ENCODE results near the gene CCDC74B.
"Not testable (repeated sequence)": the region's sequence is repeated elsewhere in the genome, so short reads cannot be mapped to it uniquely, and the experiment has no call there.

Gene CCDC74B

DNA sequence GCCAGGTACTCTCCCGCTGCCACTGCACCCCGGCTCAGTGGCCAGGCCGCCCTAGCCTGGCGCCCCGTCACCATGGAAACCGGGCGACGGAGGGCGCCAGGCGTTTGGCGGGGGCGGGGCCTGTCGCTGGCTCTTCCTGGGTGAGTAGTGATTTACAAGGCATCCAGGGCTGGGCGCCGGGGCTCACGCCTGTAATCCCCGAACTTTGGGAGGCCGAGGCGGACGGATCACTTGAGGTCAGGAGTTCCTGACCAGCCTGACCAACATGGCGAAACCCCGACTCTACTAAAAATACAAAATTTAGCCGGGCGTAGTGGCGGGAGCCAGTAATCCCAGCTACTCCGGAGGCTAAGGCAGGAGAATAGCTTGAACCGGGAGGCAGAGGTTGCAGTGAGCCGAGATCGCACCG is at the start of gene CCDC74B:
Gene CCDC74B (minus strand): TSS at position 107 of the 409 bp plus-strand sequence. CDS start 116 bp downstream, outside the sequence.
- peak; percentile 65 for DNase-seq

DNA sequence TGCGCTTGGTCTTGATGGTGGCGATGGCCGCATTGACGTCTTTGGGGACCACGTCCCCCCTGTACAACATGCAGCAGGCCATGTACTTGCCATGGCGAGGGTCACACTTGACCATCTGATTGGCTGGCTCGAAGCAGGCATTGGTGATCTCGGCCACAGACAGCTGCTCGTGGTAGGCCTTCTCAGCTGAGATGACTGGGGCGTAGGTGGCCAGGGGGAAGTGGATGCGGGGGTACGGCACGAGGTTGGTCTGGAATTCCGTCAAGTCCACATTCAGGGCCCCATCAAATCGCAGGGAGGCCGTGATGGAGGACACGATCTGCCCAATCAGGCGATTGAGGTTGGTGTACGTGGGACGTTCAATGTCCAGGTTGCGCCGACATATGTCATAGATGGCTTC is 48.9 kb upstream of the CCDC74B start:
- not testable (repeated sequence) for DNase-seq

DNA sequence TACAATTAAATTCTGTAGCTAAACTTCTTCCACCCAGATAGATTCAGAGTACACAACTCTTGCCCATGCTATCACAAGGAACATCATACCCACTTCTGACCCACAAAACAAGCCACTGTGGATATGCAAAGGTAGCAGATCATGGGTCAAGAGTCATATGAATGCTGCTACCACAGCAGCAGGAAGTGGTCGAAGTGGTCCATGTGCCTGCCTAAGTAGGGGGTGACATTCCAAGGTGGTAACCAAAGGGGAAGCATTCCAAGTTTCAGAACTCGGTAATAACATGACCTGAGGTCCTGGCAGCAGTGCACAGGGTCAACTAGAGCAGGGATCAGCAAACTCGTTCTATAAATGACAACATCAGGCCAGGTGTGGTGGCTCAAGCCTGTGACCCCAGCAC is 47.5 kb upstream of the CCDC74B start:
- DNase-seq: not testable (repeated sequence)

DNA sequence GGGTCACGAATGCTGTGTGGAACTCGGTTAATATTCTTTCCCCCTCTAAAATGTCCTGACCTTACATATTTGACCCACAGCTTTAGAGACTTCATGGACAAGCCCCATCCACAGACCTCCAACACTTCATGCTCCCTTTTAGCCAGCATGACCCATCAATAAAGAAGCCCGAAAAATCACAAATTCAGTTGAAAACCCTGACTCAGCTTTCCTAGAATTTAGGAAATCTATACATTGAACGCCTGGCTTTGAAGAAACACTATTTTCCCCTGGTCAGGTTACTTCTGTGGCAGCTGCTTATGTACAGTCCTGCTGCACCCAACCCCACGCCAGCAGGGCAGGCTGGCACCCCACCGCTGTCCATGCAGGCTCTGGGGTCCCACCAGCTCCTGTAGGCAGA is 46.4 kb upstream of the CCDC74B start:
- not testable (repeated sequence) for DNase-seq

DNA sequence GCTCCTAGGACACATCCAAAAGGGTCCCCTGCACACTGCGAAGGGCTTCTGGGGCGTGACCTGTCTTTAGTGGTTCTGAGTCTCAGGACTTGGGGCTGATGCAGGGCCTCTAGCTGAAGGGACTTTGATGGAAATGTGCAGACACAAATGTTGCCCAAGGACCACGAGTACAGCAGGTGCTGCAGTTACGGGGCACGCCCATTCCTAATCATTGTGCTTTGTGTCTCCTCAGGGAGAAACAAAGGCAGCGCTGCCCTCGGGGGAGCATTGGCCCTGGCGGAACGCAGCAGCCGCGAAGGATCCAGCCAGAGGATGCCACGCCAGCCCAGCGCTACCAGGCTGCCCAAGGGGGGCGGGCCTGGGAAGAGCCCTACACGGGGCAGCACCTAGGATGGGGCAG is 45.3 kb upstream of the CCDC74B start:
- no peak for DNase-seq

DNA sequence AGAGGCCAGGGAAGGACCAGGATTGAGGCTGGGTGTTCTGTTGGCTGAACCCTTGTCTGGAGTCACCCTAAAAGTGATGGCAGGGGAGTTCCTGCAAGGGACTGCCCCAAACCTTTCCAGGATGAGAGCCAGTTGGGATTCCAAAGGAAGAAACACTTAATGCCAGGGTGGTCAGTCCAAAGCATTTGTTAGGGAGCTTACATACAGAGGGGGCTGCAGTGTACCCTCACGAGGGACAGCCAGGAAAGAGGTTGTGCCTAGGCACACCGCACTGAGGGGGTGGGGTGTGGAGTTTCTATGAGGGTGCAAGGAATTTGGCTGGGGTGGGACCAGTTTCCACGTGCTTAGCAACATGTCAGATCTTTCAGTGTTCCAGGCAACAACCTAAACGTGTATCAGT is 44.0 kb upstream of the CCDC74B start:
- DNase-seq: not testable (repeated sequence)

- DNase-seq: not testable (repeated sequence)
Measured at GRCh38 chr2:130187859-130188792, 43.2 kb upstream of the CCDC74B start.

GRCh38 chr2:130187268-130187667 is 42.4 kb upstream of the CCDC74B start:
- no peak for DNase-seq

DNA sequence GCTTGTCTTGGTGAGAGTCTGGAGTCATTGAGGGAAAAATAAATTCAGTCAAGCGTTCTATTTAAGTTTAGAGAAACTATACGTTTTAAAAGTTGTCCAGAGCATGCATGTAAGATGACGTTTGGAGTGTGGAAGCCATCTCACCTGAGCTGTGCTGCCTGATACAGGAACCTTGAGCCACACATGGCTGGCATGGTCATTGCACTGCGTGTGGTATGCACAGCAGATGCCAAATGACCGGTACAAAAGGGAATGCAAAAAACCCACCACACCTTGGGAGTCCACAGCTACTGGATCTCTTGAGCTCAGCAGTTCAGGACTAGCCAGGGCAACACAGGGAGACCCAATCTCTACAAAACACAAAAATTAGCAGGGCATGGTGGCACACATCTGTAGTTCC is 41.5 kb upstream of the CCDC74B start:
- DNase-seq: no peak

GRCh38 chr2:130185896-130186295 is 41.0 kb upstream of the CCDC74B start:
- no peak for DNase-seq

- no peak for DNase-seq
Measured at GRCh38 chr2:130185436-130185835, 40.5 kb upstream of the CCDC74B start.

GRCh38 chr2:130183512-130184373 is 38.8 kb upstream of the CCDC74B start:
- DNase-seq: no peak

- not testable (repeated sequence) for DNase-seq
Measured at GRCh38 chr2:130182826-130183511, 38.1 kb upstream of the CCDC74B start.

GRCh38 chr2:130181880-130182682 is 37.2 kb upstream of the CCDC74B start, which contains the start of gene MZT2B:
TSS of gene MZT2B (plus strand) at chr2:130182262. CDS start at chr2:130182283, 21 bp downstream.
- peak; percentile 48 for DNase-seq

DNA sequence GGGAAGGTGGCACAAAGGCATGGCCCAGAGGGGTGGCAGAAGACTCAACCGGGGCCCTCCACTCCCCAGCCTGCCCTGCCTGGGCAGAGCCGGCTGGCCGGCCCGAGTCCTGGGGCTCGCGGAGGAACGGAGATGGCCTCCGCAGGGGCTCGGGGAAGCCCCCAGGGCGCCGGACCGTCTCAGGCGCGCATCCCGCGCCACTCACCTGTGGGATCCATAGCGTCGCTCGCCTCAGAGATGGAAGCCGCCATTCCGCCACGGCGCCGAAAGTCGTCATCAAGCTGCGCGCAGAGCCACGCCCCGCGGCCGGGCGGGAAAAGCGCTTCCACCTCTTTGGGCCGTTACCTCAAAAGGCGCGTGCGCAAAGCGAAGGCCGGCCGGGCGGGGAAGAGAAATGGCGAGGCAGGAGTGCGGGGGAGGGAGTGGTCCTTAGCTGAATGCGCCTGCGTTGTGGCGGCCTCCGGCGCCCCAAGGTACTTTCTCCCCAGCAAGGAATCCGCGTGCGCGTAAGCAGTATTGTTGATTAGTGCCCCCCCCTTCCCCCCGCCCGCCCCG is 36.5 kb upstream of the CCDC74B start, which contains the start of gene SMPD4:
Gene SMPD4 (minus strand): TSS at position 278 of the 555 bp plus-strand sequence. CDS start 5,010 bp downstream, outside the sequence.
- DNase-seq: peak; percentile 88

DNA sequence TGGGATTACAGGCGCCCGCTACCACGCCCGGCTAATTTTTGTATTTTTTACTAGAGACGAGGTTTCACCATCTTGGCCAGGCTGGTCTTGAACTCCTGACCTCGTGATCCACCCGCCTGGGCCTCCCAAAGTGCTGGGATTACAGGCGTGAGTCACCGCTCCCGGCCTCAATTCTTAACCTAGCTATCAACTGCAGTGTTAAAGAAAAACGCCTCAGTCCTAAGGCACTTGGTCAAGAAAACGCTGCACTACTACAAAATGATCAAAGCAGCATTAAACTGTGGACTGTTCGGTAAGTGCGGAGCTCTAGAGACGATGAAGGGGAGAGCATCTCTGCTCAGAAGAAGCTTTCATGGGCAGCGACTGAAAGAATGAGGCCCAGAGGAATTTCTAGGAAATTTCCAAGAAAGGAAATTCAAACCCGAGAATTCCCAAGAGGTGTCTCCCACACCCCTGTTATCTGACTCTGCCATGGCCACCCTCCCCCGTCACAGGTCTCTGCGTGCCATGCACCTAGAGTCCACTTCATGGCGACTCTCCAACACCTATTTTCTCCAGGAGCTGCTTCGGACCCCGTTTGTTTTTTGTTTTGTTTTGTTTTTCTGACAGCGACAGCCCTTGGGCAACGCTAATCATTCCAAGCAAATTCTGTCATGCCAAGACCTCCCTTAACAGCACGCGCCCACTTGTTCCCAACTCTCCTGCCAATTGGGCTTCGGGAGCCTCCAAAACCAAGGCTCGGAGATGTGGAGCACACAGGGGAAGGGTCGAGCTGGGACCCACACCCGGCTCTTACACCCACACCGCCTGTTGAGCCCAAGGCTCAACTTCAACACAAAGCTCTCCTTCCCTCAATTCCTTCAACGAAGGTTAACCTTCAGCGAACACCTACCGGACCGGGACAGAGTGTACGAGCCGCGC is 35.8 kb upstream of the CCDC74B start:
- not testable (repeated sequence) for DNase-seq

- not testable (repeated sequence) for DNase-seq
Measured at GRCh38 chr2:130174866-130175265, 30.0 kb upstream of the CCDC74B start.

- DNase-seq: no peak
Measured at GRCh38 chr2:130169896-130170295, 25.0 kb upstream of the CCDC74B start.

GRCh38 chr2:130169163-130169562 is 24.3 kb upstream of the CCDC74B start:
- not testable (repeated sequence) for DNase-seq

- DNase-seq: not testable (repeated sequence)
Measured at GRCh38 chr2:130166611-130167010, 21.7 kb upstream of the CCDC74B start.

Data from DMS153 (cell line).